Fibroblast of lung (primary cell): ENCODE measurements around the gene RAB11FIP3. TPM values are rescaled to one million over a fixed set of nuclear protein-coding genes. Genes with fewer than 3 reads are reported as not detected.

ENCODE experiments used
- DNase-seq, 2 donors: peaks; one replicate each; pipeline versions ENCODE4 v3.0.0 to v3.0.0-alpha.2; 2010; ENCODE audit warnings: low read depth in 2 of 2
- H2AFZ ChIP-seq: 2 replicates; pipeline ENCODE4 v1.5.1; 2012; ENCODE audit warnings: low read length, control low read depth, inconsistent platforms
- H3K27ac ChIP-seq: 2 replicates; pipeline ENCODE4 v1.5.1; 2011; ENCODE audit warnings: low read length, control low read depth; ENCODE audit not compliant: insufficient read depth
- H3K27me3 ChIP-seq: 2 replicates; pipeline ENCODE4 v1.5.1; 2011; ENCODE audit warnings: mild to moderate bottlenecking, low read length; ENCODE audit not compliant: control insufficient read depth, insufficient read depth
- H3K36me3 ChIP-seq: 2 replicates; pipeline ENCODE4 v1.5.1; 2011; ENCODE audit warnings: low read length; ENCODE audit not compliant: control insufficient read depth, insufficient read depth
- H3K4me1 ChIP-seq: 2 replicates; pipeline ENCODE4 v1.5.1; 2011; ENCODE audit warnings: low read length; ENCODE audit not compliant: control insufficient read depth, insufficient read depth; ENCODE audit errors: extremely low read depth
- H3K4me2 ChIP-seq: 2 replicates; pipeline ENCODE4 v1.5.1; 2011; ENCODE audit warnings: low read length, control low read depth; ENCODE audit not compliant: insufficient read depth; ENCODE audit errors: extremely low read depth
- H3K4me3 ChIP-seq, 4 experiments: fragments of 200-600 bp in 1 of 4; sonication (generic) in 1 of 4; replicated peaks in 1 of 4; 2 replicates each; pipeline ENCODE4 v1.5.1; 2011 to 2016; ENCODE audit warnings: low read length in 4 of 4, low read depth in 3 of 4, mild to moderate bottlenecking in 3 of 4, control low read depth in 2 of 4, inconsistent platforms in 1 of 4, mixed read lengths in 1 of 4; ENCODE audit not compliant: insufficient read depth in 1 of 4; ENCODE audit errors: control extremely low read depth in 1 of 4
- H3K79me2 ChIP-seq: 2 replicates; pipeline ENCODE4 v1.5.1; 2012; ENCODE audit warnings: mild to moderate bottlenecking, low read length, inconsistent platforms; ENCODE audit not compliant: control insufficient read depth, insufficient read depth
- H3K9ac ChIP-seq: 2 replicates; pipeline ENCODE4 v1.5.1; 2011; ENCODE audit warnings: mild to moderate bottlenecking, low read length, control low read depth; ENCODE audit not compliant: insufficient read depth
- H3K9me3 ChIP-seq: 2 replicates; pipeline ENCODE4 v1.5.1; 2012; ENCODE audit warnings: low read depth, low read length; ENCODE audit not compliant: control insufficient read depth, insufficient read depth
- H4K20me1 ChIP-seq: 2 replicates; pipeline ENCODE4 v1.5.1; 2011; ENCODE audit warnings: low read length; ENCODE audit not compliant: control insufficient read depth, insufficient read depth; ENCODE audit errors: extremely low read depth
- EZH2 ChIP-seq: IDR thresholded peaks from 2 replicates; pipeline ENCODE4 v1.5.1; 2012; ENCODE audit warnings: low read length, control low read depth, mild to moderate bottlenecking; ENCODE audit errors: missing control alignments
- polyA plus RNA-seq, 2 donors: library from polyadenylated mRNA; depleted of rRNA in 1 of 2; stranded (reverse) in 1 of 2; unstranded in 1 of 2; fragments of >200 nt; gene quantifications; 2 replicates each; pipeline ENCODE4 v1.2.1, GENCODE V29; 2011 to 2012; ENCODE audit warnings: missing spikeins in 1 of 2
- total RNA-seq: library from RNA; depleted of rRNA; stranded (reverse); fragments of >200 nt; gene quantifications from 2 replicates; pipeline ENCODE4 v1.2.1, GENCODE V29; 2014
- TF ChIP-seq, protein P1 (sequence below), 2 donors: IDR thresholded peaks in 1 of 2; conservative IDR thresholded peaks in 1 of 2; 1 replicate in 1 of 2; 2 replicates in 1 of 2; pipeline ENCODE4 v1.5.1; 2011 to 2012; ENCODE audit warnings: low read length in 2 of 2, control low read depth in 1 of 2, inconsistent platforms in 1 of 2, low read depth in 1 of 2, mild to moderate bottlenecking in 1 of 2

Gene RAB11FIP3
- total and polyA plus RNA-seq, 2 donors (not counting 1 experiment from before 2014, with no cell fraction given) = 7.3 to 22.1 TPM

DNA sequence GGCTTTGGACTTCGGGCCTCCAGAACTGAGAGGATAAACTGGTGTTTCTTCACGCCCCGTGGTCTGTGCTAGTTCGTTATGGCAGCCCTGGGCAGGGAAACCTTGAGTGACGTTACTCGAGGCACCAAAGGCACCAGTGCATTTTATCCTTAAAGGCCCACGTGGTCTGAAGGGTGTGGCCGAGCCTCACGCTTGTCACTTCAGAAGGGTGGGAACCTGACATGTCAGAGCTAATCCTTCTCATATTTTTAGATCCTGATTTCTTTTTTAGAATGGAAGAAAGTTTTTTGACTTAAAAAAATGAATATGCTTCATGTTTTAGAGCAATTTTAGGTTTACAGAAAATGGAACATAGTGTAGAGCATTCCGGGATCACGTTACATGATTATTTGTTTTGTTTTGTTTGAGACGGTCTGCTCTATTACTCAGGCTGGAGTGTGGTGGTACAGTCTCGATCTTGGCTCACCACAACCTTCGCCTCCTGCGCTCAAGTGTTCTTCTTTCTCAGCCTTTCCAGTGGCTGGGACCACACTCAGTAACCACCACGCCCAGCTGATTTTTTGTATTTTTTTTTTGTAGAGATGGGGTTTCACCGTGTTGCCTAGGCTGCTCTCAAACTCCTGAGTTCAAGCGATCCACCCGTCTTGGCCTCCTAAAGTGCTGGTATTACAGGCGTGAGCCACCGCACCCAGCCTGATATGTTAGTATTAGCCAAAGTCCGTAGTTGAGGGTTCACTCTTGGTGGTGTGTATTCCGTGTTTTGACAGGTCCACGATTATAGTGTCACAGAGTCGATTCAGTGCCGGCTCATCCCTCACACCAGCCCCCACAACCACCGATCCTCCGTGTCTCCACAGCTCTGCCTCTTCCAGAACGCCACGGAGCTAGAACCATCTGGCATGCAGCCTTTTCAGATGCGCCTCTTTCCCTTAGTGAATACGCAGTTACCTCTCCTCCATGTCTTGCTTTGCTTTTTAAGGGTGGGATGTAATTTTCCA lies 47.9 kb downstream of the RAB11FIP3 start:
- H3K36me3 ChIP-seq = no peaks in the 10 kb centered on the region
- TF ChIP-seq, protein P1, sequence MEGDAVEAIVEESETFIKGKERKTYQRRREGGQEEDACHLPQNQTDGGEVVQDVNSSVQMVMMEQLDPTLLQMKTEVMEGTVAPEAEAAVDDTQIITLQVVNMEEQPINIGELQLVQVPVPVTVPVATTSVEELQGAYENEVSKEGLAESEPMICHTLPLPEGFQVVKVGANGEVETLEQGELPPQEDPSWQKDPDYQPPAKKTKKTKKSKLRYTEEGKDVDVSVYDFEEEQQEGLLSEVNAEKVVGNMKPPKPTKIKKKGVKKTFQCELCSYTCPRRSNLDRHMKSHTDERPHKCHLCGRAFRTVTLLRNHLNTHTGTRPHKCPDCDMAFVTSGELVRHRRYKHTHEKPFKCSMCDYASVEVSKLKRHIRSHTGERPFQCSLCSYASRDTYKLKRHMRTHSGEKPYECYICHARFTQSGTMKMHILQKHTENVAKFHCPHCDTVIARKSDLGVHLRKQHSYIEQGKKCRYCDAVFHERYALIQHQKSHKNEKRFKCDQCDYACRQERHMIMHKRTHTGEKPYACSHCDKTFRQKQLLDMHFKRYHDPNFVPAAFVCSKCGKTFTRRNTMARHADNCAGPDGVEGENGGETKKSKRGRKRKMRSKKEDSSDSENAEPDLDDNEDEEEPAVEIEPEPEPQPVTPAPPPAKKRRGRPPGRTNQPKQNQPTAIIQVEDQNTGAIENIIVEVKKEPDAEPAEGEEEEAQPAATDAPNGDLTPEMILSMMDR (conservative IDR thresholded peaks at IDR 0.05 in 1 of 2, IDR thresholded peaks at IDR 0.05 in 1 of 2; ENCODE audit: low read depth in 1 of 2, low read length in 2 of 2) = no peak
- no peaks in the 10 kb centered on the region for H3K27me3 ChIP-seq
- H3K4me3 ChIP-seq = no peak overlapping the region
- peak in 1 of 2 donors; percentile 34 for DNase-seq
- no peaks in the 10 kb centered on the region for H3K9me3 ChIP-seq
- H3K27ac ChIP-seq = no peak overlapping the region
- no peaks in the 10 kb centered on the region for H4K20me1 ChIP-seq
- no peak overlapping the region for H2AFZ ChIP-seq
- no peaks in the 10 kb centered on the region for H3K79me2 ChIP-seq
- no peak overlapping the region for H3K4me2 ChIP-seq
- H3K4me1 ChIP-seq = no peaks in the 10 kb centered on the region
- H3K9ac ChIP-seq = no peak overlapping the region

GRCh38 chr16:474420-475122 lies 49.1 kb downstream of the RAB11FIP3 start:
- H3K79me2 ChIP-seq = no peaks in the 10 kb centered on the region
- no peaks in the 10 kb centered on the region for H3K27me3 ChIP-seq
- TF ChIP-seq, protein P1 (conservative IDR thresholded peaks at IDR 0.05 in 1 of 2, IDR thresholded peaks at IDR 0.05 in 1 of 2; ENCODE audit: low read depth in 1 of 2, low read length in 2 of 2) = no peak
- no peak for TF ChIP-seq EZH2
- no peak overlapping the region for H3K27ac ChIP-seq
- H3K4me3 ChIP-seq = no peak overlapping the region
- no peak for DNase-seq
- H3K4me1 ChIP-seq = no peaks in the 10 kb centered on the region
- no peak overlapping the region for H3K9ac ChIP-seq
- no peak overlapping the region for H3K4me2 ChIP-seq
- H3K36me3 ChIP-seq = no peaks in the 10 kb centered on the region
- no peak overlapping the region for H2AFZ ChIP-seq
- H4K20me1 ChIP-seq = no peaks in the 10 kb centered on the region
- no peaks in the 10 kb centered on the region for H3K9me3 ChIP-seq

DNA sequence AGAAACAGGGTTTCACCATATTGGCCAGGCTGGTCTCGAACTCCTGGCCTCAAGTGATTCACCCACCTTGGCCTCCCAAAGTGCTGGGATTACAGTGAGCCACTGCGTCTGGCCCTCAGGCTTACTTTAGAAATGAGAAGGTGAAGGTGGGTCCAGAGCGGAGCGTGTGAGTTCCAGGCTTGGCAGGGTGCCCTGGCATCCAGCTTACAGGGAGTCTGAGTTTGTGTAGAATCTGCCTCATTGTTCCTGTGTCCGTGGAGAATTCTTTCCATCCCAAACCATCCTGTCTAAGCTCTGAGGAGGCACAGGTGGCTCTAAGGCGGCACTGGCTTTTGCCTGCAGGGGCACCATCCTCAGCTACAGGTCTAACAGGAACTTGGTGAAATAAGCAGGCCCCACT lies 50.6 kb downstream of the RAB11FIP3 start:
- Histone ChIP-seq H3K9ac (no peak overlapping the region), H3K36me3 (no peaks in the 10 kb centered on the region), H3K27ac (no peak overlapping the region), H4K20me1 (no peaks in the 10 kb centered on the region), H3K4me1 (no peaks in the 10 kb centered on the region), H3K9me3 (no peaks in the 10 kb centered on the region), H2AFZ (no peak overlapping the region), H3K27me3 (no peaks in the 10 kb centered on the region), H3K79me2 (no peaks in the 10 kb centered on the region), H3K4me2 (no peak overlapping the region), H3K4me3 (no peak overlapping the region)
- peak in 1 of 2 donors; percentile 33 for DNase-seq
- no peak for TF ChIP-seq EZH2
- TF ChIP-seq, protein P1 (conservative IDR thresholded peaks at IDR 0.05 in 1 of 2, IDR thresholded peaks at IDR 0.05 in 1 of 2; ENCODE audit: low read depth in 1 of 2, low read length in 2 of 2) = no peak
